22Rv1 (cell line): ENCODE data around the gene TUBGCP5.
"Not testable (repeated sequence)": the region's sequence is repeated elsewhere in the genome, so short reads cannot be mapped to it uniquely, and the experiment has no call there.

Source experiments
- H3K27ac ChIP-seq: fragments of 450-650 bp; 2 replicates; pipeline ENCODE4 v1.5.1; 2017
- CTCF ChIP-seq: fragments of 450-650 bp; IDR thresholded peaks from 2 replicates; pipeline ENCODE4 v1.5.1; 2017; ENCODE audit warnings: mild to moderate bottlenecking
- ZFX ChIP-seq: fragments of 450-650 bp; IDR thresholded peaks from 2 replicates; pipeline ENCODE4 v1.6.1; 2017; ENCODE audit warnings: antibody characterized with exemption, borderline replicate concordance

The TUBGCP5 gene

GRCh38 chr15:23003736-23004135 is 35.6 kb downstream of the TUBGCP5 start:
- TF ChIP-seq ZFX (no peak), CTCF (no peak)
- no peak overlapping the region for H3K27ac ChIP-seq

GRCh38 chr15:23002920-23003319 is 36.4 kb downstream of the TUBGCP5 start:
- no peak overlapping the region for H3K27ac ChIP-seq
- no peak for TF ChIP-seq CTCF
- TF ChIP-seq ZFX, result no peak

GRCh38 chr15:22995795-22996194 is 43.6 kb downstream of the TUBGCP5 start:
- no peak overlapping the region for H3K27ac ChIP-seq
- TF ChIP-seq ZFX (no peak), CTCF (no peak)

- no peak for TF ChIP-seq CTCF
- no peak for TF ChIP-seq ZFX
- H3K27ac ChIP-seq, result no peak overlapping the region
These were observed 47.4 kb downstream of the TUBGCP5 start for GRCh38 chr15:22992024-22992326.

- TF ChIP-seq CTCF, result no peak
- no peak for TF ChIP-seq ZFX
- no peak overlapping the region for H3K27ac ChIP-seq
These were observed 49.5 kb downstream of the TUBGCP5 start for GRCh38 chr15:22989576-22990477.

GRCh38 chr15:22988811-22989210 is 50.6 kb downstream of the TUBGCP5 start:
- TF ChIP-seq CTCF (no peak), ZFX (no peak)
- H3K27ac ChIP-seq, result no peak overlapping the region

GRCh38 chr15:22981931-22982330 is 57.4 kb downstream of the TUBGCP5 start:
- H3K27ac ChIP-seq, result not testable (repeated sequence)
